ENCODE data around the gene NHSL2.
A peak's percentile ranks its signal among the peaks of the same experiment; 100 is the strongest.

The NHSL2 gene

DNA sequence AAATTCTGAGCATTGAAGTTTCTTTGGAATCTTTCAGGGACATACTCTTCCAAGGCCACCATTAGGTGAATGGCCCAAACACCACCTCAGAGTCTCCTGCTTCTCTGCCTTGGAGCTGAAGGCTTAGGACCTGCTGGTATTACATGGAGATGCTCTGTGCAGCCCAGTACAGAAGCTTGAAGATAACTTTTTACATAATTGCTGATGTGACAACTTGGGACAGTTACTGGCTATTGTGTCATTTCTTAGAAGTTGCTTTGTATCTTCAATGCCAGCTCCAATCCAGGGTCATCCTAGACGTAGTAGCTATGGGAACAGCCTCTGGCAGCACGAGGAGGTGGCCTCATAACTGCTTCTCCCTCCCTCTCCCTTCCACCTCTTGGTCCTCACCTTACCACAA, 160.6 kb downstream of the NHSL2 start:
- H3K4me3 ChIP-seq (ENCODE audit: insufficient read length, low read depth) = no peak overlapping the region
- no peak for DNase-seq (ENCODE audit: low read depth, low spot score)
- TF ChIP-seq YY1 (IDR thresholded peaks at IDR 0.05; ENCODE audit: insufficient read depth, insufficient read length) (no peak), SUZ12 (IDR thresholded peaks at IDR 0.05; ENCODE audit: extremely low read depth, insufficient read depth, insufficient read length) (no peak), ZNF274 (IDR thresholded peaks at IDR 0.05; ENCODE audit: low read depth, low read length) (no peak)
- H3K4me1 ChIP-seq (ENCODE audit: insufficient read depth, insufficient read length) = peaks cover 9% of the 10 kb centered on the region
- no peak overlapping the region for H3K9ac ChIP-seq (ENCODE audit: insufficient read length, low read depth)
- H3K27me3 ChIP-seq (ENCODE audit: insufficient read depth, insufficient read length) = no peaks in the 10 kb centered on the region
- H3K9me3 ChIP-seq (ENCODE audit: insufficient read depth, low read length) = no peaks in the 10 kb centered on the region
- H3K36me3 ChIP-seq (ENCODE audit: insufficient read depth, insufficient read length, low read length) = peaks cover 7% of the 10 kb centered on the region

DNA sequence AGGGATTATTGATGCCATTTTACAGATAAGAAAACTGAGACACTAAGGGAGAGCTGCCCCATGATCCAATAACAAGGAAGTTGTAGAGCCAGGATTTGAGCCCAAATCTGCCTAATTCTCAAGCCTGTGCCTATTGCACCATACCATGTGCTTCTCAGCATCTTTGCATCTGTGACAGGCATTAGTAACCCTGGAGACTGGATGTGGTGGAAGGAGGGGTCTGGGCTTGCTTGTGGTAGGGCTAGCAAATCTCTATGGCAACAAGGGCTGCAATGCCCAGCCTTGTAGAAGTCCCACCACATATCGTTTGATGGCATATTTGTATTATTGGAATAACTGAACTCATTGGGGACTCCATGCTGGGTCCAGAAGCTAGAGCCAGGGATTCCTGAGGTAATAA, 163.0 kb downstream of the NHSL2 start:
- H3K36me3 ChIP-seq (ENCODE audit: insufficient read depth, insufficient read length, low read length) = peaks cover 10% of the 10 kb centered on the region
- no peak overlapping the region for H3K4me3 ChIP-seq (ENCODE audit: insufficient read length, low read depth)
- H3K9ac ChIP-seq (ENCODE audit: insufficient read length, low read depth) = no peak overlapping the region
- no peak for DNase-seq (ENCODE audit: low read depth, low spot score)
- no peak for TF ChIP-seq SUZ12 (IDR thresholded peaks at IDR 0.05; ENCODE audit: extremely low read depth, insufficient read depth, insufficient read length)
- no peak for TF ChIP-seq ZNF274 (IDR thresholded peaks at IDR 0.05; ENCODE audit: low read depth, low read length)
- TF ChIP-seq YY1 (IDR thresholded peaks at IDR 0.05; ENCODE audit: insufficient read depth, insufficient read length) = no peak
- H3K4me1 ChIP-seq (ENCODE audit: insufficient read depth, insufficient read length) = peaks cover 2% of the 10 kb centered on the region
- no peaks in the 10 kb centered on the region for H3K27me3 ChIP-seq (ENCODE audit: insufficient read depth, insufficient read length)
- H3K9me3 ChIP-seq (ENCODE audit: insufficient read depth, low read length) = no peaks in the 10 kb centered on the region

DNA sequence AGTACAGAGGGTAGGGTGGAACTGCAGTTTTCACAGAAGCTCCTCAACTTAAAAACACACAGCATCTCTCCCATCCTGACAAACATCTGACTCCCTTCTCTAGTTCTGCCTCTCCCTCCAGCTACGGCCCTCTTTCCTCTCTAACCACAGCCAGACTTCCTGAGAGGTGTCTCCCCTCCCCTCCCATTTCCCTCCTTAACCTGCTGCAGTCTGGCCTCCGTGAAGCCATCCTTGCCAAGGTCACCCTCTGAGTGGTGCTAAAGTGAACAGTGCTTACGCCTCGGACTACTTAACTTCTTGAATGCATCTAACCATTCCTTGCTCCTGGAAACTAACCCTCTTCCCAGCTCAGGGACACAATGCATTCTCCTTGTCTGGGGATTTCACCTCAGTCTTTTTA, 167.8 kb downstream of the NHSL2 start:
- Histone ChIP-seq H3K36me3 (ENCODE audit: insufficient read depth, insufficient read length, low read length) (peaks cover 3% of the 10 kb centered on the region), H3K4me1 (ENCODE audit: insufficient read depth, insufficient read length) (peaks cover 7% of the 10 kb centered on the region), H3K4me3 (ENCODE audit: insufficient read length, low read depth) (no peak overlapping the region), H3K27me3 (ENCODE audit: insufficient read depth, insufficient read length) (no peaks in the 10 kb centered on the region), H3K9me3 (ENCODE audit: insufficient read depth, low read length) (no peaks in the 10 kb centered on the region), H3K9ac (ENCODE audit: insufficient read length, low read depth) (no peak overlapping the region)
- TF ChIP-seq SUZ12 (IDR thresholded peaks at IDR 0.05; ENCODE audit: extremely low read depth, insufficient read depth, insufficient read length) = no peak
- TF ChIP-seq YY1 (IDR thresholded peaks at IDR 0.05; ENCODE audit: insufficient read depth, insufficient read length) = no peak
- TF ChIP-seq ZNF274 (IDR thresholded peaks at IDR 0.05; ENCODE audit: low read depth, low read length) = no peak
- DNase-seq (ENCODE audit: low read depth, low spot score) = no peak

DNA sequence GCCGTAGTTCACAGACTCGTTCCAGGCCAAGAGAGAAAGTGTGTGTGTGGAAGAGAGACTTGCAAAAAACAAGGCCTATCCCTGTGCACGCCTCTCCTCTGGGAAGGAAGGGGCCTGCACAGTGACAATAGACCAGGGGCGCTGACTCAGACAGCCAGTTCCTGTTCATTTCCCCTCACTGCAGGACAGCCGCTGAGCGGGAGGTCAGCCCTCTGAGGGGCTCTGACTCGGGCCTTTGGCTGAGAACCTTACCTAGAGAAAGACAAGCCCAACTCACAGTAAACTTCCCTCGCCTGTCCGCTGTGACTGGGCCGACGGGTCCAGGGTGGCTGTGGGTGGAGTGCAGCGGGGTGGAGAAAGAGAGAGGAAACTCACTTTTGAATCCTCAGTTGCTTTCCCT, 169.0 kb downstream of the NHSL2 start:
- no peak overlapping the region for H3K9ac ChIP-seq (ENCODE audit: insufficient read length, low read depth)
- no peaks in the 10 kb centered on the region for H3K27me3 ChIP-seq (ENCODE audit: insufficient read depth, insufficient read length)
- peaks cover 7% of the 10 kb centered on the region for H3K4me1 ChIP-seq (ENCODE audit: insufficient read depth, insufficient read length)
- H3K9me3 ChIP-seq (ENCODE audit: insufficient read depth, low read length) = no peaks in the 10 kb centered on the region
- no peak overlapping the region for H3K4me3 ChIP-seq (ENCODE audit: insufficient read length, low read depth)
- DNase-seq (ENCODE audit: low read depth, low spot score) = no peak
- peaks cover 3% of the 10 kb centered on the region for H3K36me3 ChIP-seq (ENCODE audit: insufficient read depth, insufficient read length, low read length)
- no peak for TF ChIP-seq YY1 (IDR thresholded peaks at IDR 0.05; ENCODE audit: insufficient read depth, insufficient read length)
- no peak for TF ChIP-seq ZNF274 (IDR thresholded peaks at IDR 0.05; ENCODE audit: low read depth, low read length)
- no peak for TF ChIP-seq SUZ12 (IDR thresholded peaks at IDR 0.05; ENCODE audit: extremely low read depth, insufficient read depth, insufficient read length)

DNA sequence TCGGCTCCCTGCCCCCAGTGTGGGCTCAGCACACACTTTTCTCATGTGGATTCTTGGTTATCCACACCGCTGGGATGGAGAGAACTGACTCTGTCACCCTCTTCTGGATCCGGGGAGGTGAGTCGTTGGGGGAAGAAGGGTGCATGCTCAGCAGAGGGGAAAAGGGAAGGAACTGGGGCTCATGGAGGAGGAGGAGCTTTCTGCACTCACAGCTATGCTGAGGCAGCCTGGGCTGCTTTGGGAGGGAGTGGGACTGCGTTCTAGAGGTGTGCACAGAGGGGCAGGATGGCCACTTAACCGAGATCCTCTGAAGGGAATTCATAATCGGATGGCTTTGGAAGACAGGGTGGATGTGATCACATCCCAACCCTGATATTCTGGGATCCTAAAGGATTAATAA, 169.5 kb downstream of the NHSL2 start:
- no peaks in the 10 kb centered on the region for H3K27me3 ChIP-seq (ENCODE audit: insufficient read depth, insufficient read length)
- peak overlapping the region; percentile 13 for H3K9ac ChIP-seq (ENCODE audit: insufficient read length, low read depth)

DNA sequence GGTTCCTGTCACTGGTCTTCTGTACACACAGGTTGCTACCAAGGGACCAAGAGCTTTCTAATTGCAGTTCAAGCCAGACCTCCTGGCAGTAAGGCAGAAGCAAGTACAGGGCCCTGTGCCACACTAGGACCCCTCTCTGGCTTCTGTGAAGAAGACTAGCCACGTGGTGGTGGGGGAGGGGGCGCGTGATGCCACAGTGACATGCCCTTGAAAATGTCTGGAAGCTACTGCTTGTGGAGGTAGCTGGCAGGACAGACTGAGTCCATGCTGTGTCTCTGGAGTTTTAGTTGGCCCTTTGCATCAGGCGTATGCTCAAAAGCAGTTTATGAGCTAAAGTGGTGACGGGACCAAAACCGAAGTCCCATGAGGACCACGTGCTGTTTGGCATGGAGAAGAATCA, 170.2 kb downstream of the NHSL2 start:
- TF ChIP-seq SUZ12 (IDR thresholded peaks at IDR 0.05; ENCODE audit: extremely low read depth, insufficient read depth, insufficient read length) (no peak), ZNF274 (IDR thresholded peaks at IDR 0.05; ENCODE audit: low read depth, low read length) (no peak), YY1 (IDR thresholded peaks at IDR 0.05; ENCODE audit: insufficient read depth, insufficient read length) (no peak)
- no peak for DNase-seq (ENCODE audit: low read depth, low spot score)
- H3K9ac ChIP-seq (ENCODE audit: insufficient read length, low read depth) = no peak overlapping the region
- H3K9me3 ChIP-seq (ENCODE audit: insufficient read depth, low read length) = no peaks in the 10 kb centered on the region
- no peaks in the 10 kb centered on the region for H3K27me3 ChIP-seq (ENCODE audit: insufficient read depth, insufficient read length)
- no peak overlapping the region for H3K4me3 ChIP-seq (ENCODE audit: insufficient read length, low read depth)
- peaks cover 7% of the 10 kb centered on the region for H3K4me1 ChIP-seq (ENCODE audit: insufficient read depth, insufficient read length)
- H3K36me3 ChIP-seq (ENCODE audit: insufficient read depth, insufficient read length, low read length) = peaks cover 3% of the 10 kb centered on the region

More for the DNA sequence above, 169.5 kb downstream of the NHSL2 start:
- H3K4me1 ChIP-seq (ENCODE audit: insufficient read depth, insufficient read length) = peaks cover 7% of the 10 kb centered on the region
- H3K36me3 ChIP-seq (ENCODE audit: insufficient read depth, insufficient read length, low read length) = peaks cover 3% of the 10 kb centered on the region
- no peak for TF ChIP-seq ZNF274 (IDR thresholded peaks at IDR 0.05; ENCODE audit: low read depth, low read length)
- no peak for TF ChIP-seq SUZ12 (IDR thresholded peaks at IDR 0.05; ENCODE audit: extremely low read depth, insufficient read depth, insufficient read length)
- TF ChIP-seq YY1 (IDR thresholded peaks at IDR 0.05; ENCODE audit: insufficient read depth, insufficient read length) = no peak
- H3K4me3 ChIP-seq (ENCODE audit: insufficient read length, low read depth) = no peak overlapping the region
- DNase-seq (ENCODE audit: low read depth, low spot score) = no peak
- no peaks in the 10 kb centered on the region for H3K9me3 ChIP-seq (ENCODE audit: insufficient read depth, low read length)

DNA sequence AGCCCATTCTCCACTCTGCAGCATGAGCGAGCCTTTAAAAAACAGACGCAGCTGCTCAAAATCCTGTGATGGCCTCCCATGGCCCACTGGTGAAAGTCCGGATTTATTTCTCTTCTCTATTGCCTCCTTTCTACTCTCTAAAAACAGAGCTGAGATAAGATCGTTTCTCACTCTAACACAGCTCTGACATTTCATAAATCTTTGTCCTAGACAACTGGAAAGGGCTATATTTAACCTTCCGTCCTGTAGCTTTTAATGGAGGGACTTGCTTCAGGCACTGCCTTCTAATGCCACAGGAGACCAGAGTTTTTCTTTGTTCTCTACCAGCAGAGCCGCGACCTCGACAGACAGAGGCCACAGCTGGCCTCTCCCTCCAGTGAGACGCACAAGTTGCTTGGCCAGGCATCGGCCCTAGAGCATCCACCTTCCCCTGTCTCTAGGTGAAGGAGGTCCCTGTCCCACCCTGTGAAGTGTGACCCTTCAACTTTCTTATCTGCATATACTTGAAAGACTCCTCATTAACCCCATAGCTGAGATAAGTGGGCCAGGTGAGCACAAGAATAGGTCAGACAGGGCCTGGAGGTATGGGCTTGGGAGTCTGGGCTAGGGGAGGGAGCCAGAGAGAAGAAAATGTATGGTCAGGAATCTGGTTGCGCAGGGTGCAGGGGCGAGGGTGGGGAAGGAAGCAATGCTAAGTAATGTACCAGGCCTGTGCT, 171.1 kb downstream of the NHSL2 start:
- peaks cover 7% of the 10 kb centered on the region for H3K4me1 ChIP-seq (ENCODE audit: insufficient read depth, insufficient read length)
- no peaks in the 10 kb centered on the region for H3K9me3 ChIP-seq (ENCODE audit: insufficient read depth, low read length)
- TF ChIP-seq YY1 (IDR thresholded peaks at IDR 0.05; ENCODE audit: insufficient read depth, insufficient read length) = no peak
- no peak for TF ChIP-seq ZNF274 (IDR thresholded peaks at IDR 0.05; ENCODE audit: low read depth, low read length)
- TF ChIP-seq SUZ12 (IDR thresholded peaks at IDR 0.05; ENCODE audit: extremely low read depth, insufficient read depth, insufficient read length) = no peak
- H3K27me3 ChIP-seq (ENCODE audit: insufficient read depth, insufficient read length) = no peaks in the 10 kb centered on the region
- DNase-seq (ENCODE audit: low read depth, low spot score) = no peak
- H3K9ac ChIP-seq (ENCODE audit: insufficient read length, low read depth) = no peak overlapping the region
- H3K4me3 ChIP-seq (ENCODE audit: insufficient read length, low read depth) = no peak overlapping the region
- peaks cover 3% of the 10 kb centered on the region for H3K36me3 ChIP-seq (ENCODE audit: insufficient read depth, insufficient read length, low read length)

All from NT2/D1 (cell line).